CD14-positive monocyte (primary cell): ENCODE results near the gene MLXIP. TPM values are rescaled to one million over a fixed set of nuclear protein-coding genes. Genes with fewer than 3 reads are reported as not detected.

Experiments
- DNase-seq, 3 donors: peaks; one replicate each; pipeline ENCODE4 v3.0.0-alpha.2; 2011 to 2022
- H2AFZ ChIP-seq: 2 replicates; pipeline ENCODE4 v1.6.0; 2012; ENCODE audit warnings: mild to moderate bottlenecking, low read depth, low read length, inconsistent platforms; ENCODE audit not compliant: insufficient read depth, poor library complexity, severe bottlenecking
- H3K27ac ChIP-seq, 2 donors: 1 replicate in 1 of 2; 2 replicates in 1 of 2; pipeline ENCODE4 v1.5.1; 2012 to 2013; ENCODE audit warnings: low read length in 2 of 2, control low read depth in 1 of 2, inconsistent platforms in 1 of 2, low read depth in 1 of 2, mild to moderate bottlenecking in 1 of 2
- H3K27me3 ChIP-seq, 2 donors: one replicate each; pipeline versions ENCODE4 v1.6.0 to v1.6.1; 2011 to 2013; ENCODE audit warnings: low read length in 2 of 2; ENCODE audit not compliant: control insufficient read depth in 2 of 2, insufficient read depth in 2 of 2
- H3K36me3 ChIP-seq, 2 donors: replicated peaks in 1 of 2; 1 replicate in 1 of 2; 2 replicates in 1 of 2; pipeline versions ENCODE4 v1.5.1 to v1.6.1; 2012 to 2013; ENCODE audit warnings: low read length in 2 of 2, control low read depth in 1 of 2, inconsistent platforms in 1 of 2, mild to moderate bottlenecking in 1 of 2; ENCODE audit not compliant: insufficient read depth in 2 of 2, control insufficient read depth in 1 of 2
- H3K4me1 ChIP-seq, 2 donors: 1 replicate in 1 of 2; 2 replicates in 1 of 2; pipeline versions ENCODE4 v1.5.1 to v1.6.1; 2012 to 2013; ENCODE audit warnings: low read length in 2 of 2, control low read depth in 1 of 2, inconsistent platforms in 1 of 2, mild to moderate bottlenecking in 1 of 2, moderate library complexity in 1 of 2; ENCODE audit not compliant: insufficient read depth in 2 of 2, control insufficient read depth in 1 of 2
- H3K4me2 ChIP-seq: replicated peaks from 2 replicates; pipeline ENCODE3; 2012; ENCODE audit warnings: low read length, moderate library complexity, mild to moderate bottlenecking; ENCODE audit not compliant: poor library complexity, severe bottlenecking; ENCODE audit errors: extremely low read depth
- H3K4me3 ChIP-seq, 3 experiments: fragments of 200-600 bp in 1 of 3; sonication (generic) in 1 of 3; replicated peaks in 1 of 3; 1 replicate in 2 of 3; 2 replicates in 1 of 3; pipeline ENCODE4 v1.5.1; 2011 to 2013; ENCODE audit warnings: low read length in 3 of 3, mild to moderate bottlenecking in 3 of 3, control low read depth in 2 of 3, low read depth in 2 of 3, inconsistent platforms in 1 of 3, moderate library complexity in 1 of 3
- H3K79me2 ChIP-seq: 2 replicates; pipeline ENCODE4 v1.6.0; 2012; ENCODE audit warnings: mild to moderate bottlenecking, control low read depth, inconsistent platforms, low read length, moderate library complexity; ENCODE audit not compliant: insufficient read depth
- H3K9ac ChIP-seq: 2 replicates; pipeline ENCODE4 v1.6.0; 2017; ENCODE audit warnings: low read length, mild to moderate bottlenecking; ENCODE audit not compliant: insufficient read depth, poor library complexity, severe bottlenecking
- H3K9me3 ChIP-seq, 2 donors: replicated peaks in 1 of 2; 1 replicate in 1 of 2; 2 replicates in 1 of 2; pipeline versions ENCODE4 v1.5.1 to v1.6.1; 2012 to 2013; ENCODE audit warnings: low read length in 2 of 2, control low read depth in 1 of 2; ENCODE audit not compliant: control insufficient read depth in 1 of 2, insufficient read depth in 1 of 2
- H4K20me1 ChIP-seq: 2 replicates; pipeline ENCODE4 v1.6.0; 2012; ENCODE audit warnings: mild to moderate bottlenecking, low read length, control low read depth, moderate library complexity; ENCODE audit not compliant: insufficient read depth
- H3K27ac Mint-ChIP-seq, 7 donors: one replicate each; pipeline ENCODE4 v1.8.0; 2020; ENCODE audit warnings: mild to moderate bottlenecking in 7 of 7, mixed read lengths in 7 of 7, moderate library complexity in 6 of 7, inconsistent platforms in 2 of 7
- H3K27me3 Mint-ChIP-seq, 3 donors: one replicate each; pipeline ENCODE4 v1.8.0; 2021 to 2022; ENCODE audit warnings: low read depth in 3 of 3, mild to moderate bottlenecking in 3 of 3, mixed read lengths in 3 of 3, moderate library complexity in 3 of 3, inconsistent platforms in 1 of 3
- H3K36me3 Mint-ChIP-seq, 2 donors: one replicate each; pipeline ENCODE4 v1.8.0; 2020; ENCODE audit warnings: mixed read lengths in 2 of 2, inconsistent platforms in 1 of 2, mild to moderate bottlenecking in 1 of 2
- H3K4me1 Mint-ChIP-seq: one replicate; pipeline ENCODE4 v1.8.0; 2020; ENCODE audit warnings: mild to moderate bottlenecking, mixed read lengths
- H3K4me3 Mint-ChIP-seq, 2 donors: one replicate each; pipeline ENCODE4 v1.8.0; 2020; ENCODE audit warnings: mild to moderate bottlenecking in 2 of 2, mixed read lengths in 2 of 2, moderate library complexity in 1 of 2
- H3K9me3 Mint-ChIP-seq, 7 donors: one replicate each; pipeline ENCODE4 v1.8.0; 2020 to 2022; ENCODE audit warnings: mixed read lengths in 7 of 7, mild to moderate bottlenecking in 6 of 7, moderate library complexity in 6 of 7, inconsistent platforms in 2 of 7
- WGBS: methylation state at CpG from one replicate; pipeline ENCODE4 v1.1.5; 2013; ENCODE audit warnings: missing lambda C conversion rate; ENCODE audit not compliant: insufficient coverage; 5-methylcytosine and 5-hydroxymethylcytosine counted together
- intact Hi-C, 2 donors: fragments of 100-400 bp; cut with micrococcal nuclease; formaldehyde crosslinking; loops; one replicate each; pipeline versions ENCODE4 v1.15.0 to v1.15.1; 2023
- polyA plus RNA-seq, 3 donors: library from polyadenylated mRNA; depleted of rRNA in 1 of 3; unstranded in 2 of 3; stranded (reverse) in 1 of 3; fragments of 300-500 nt in 2 of 3; fragments of >200 nt in 1 of 3; fragmentation: Illumina TruSeq in 2 of 3; gene quantifications; 1 replicate in 2 of 3; 2 replicates in 1 of 3; pipeline ENCODE4 v1.2.3, GENCODE V29; 2012 to 2021
- TF ChIP-seq, protein P1 (sequence below): fragments of 200-600 bp; IDR thresholded peaks from one replicate; pipeline ENCODE4 v1.8.0; 2022; ENCODE audit warnings: antibody characterized with exemption, mild to moderate bottlenecking

MLXIP gene
- polyA plus RNA-seq, 3 donors: 4.5 to 44.8 (median 4.6) TPM

DNA sequence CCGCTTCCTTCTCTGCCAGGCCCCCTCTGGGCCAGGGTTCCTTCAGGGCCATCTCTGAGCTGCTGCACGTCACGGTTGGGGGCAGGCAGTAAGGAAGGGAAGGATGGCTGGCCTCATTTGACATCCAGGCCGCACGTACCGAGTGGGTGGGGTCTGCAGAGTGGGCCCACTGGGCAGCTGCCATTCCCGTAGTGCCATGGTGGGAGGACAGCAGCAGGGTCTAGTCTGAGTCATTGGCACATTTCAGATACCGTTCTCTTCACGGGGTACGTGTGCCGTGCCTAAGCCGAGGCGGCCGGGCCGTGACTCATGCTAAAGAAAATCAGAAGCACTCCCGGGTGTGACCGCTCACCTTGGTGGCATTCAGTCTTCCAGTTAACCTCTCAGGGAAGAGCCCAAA lies 51.6 kb downstream of the MLXIP start:
- no peak overlapping the region for H3K27ac ChIP-seq
- WGBS: 92% methylated on average over 17 of the region's 17 CpGs
- peaks cover 71% of the 10 kb centered on the region for H4K20me1 ChIP-seq
- Mint-ChIP-seq H3K9me3 (peaks cover 0 to 1% (median 0%) of the 10 kb centered on the region in 7 donors), H3K27ac (peak overlapping the region in 2 of 7 donors; percentile 60 to 68), H3K36me3 (peaks cover 79 to 88% of the 10 kb centered on the region in 2 donors), H3K27me3 (no peaks in the 10 kb centered on the region), H3K4me1 (peaks cover 3% of the 10 kb centered on the region), H3K4me3 (no peak overlapping the region)
- H3K4me2 ChIP-seq: no peak overlapping the region
- no peak overlapping the region for H3K9ac ChIP-seq
- no peak overlapping the region for H2AFZ ChIP-seq
- no peaks in the 10 kb centered on the region for H3K4me1 ChIP-seq
- no peaks in the 10 kb centered on the region for H3K9me3 ChIP-seq
- TF ChIP-seq, protein P1, sequence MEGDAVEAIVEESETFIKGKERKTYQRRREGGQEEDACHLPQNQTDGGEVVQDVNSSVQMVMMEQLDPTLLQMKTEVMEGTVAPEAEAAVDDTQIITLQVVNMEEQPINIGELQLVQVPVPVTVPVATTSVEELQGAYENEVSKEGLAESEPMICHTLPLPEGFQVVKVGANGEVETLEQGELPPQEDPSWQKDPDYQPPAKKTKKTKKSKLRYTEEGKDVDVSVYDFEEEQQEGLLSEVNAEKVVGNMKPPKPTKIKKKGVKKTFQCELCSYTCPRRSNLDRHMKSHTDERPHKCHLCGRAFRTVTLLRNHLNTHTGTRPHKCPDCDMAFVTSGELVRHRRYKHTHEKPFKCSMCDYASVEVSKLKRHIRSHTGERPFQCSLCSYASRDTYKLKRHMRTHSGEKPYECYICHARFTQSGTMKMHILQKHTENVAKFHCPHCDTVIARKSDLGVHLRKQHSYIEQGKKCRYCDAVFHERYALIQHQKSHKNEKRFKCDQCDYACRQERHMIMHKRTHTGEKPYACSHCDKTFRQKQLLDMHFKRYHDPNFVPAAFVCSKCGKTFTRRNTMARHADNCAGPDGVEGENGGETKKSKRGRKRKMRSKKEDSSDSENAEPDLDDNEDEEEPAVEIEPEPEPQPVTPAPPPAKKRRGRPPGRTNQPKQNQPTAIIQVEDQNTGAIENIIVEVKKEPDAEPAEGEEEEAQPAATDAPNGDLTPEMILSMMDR: no peak
- intact Hi-C loops: no loop called here
- peaks cover 29% of the 10 kb centered on the region for H3K79me2 ChIP-seq
- peaks cover 74 to 92% of the 10 kb centered on the region in 2 donors for H3K36me3 ChIP-seq
- DNase-seq: no peak
- H3K27me3 ChIP-seq: no peaks in the 10 kb centered on the region
- H3K4me3 ChIP-seq: no peak overlapping the region

GRCh38 chr12:122133192-122133950 lies 54.8 kb downstream of the MLXIP start:
- H3K27me3 Mint-ChIP-seq: no peaks in the 10 kb centered on the region
- 88% methylated on average over 28 of the region's 28 CpGs for WGBS

More at GRCh38 chr12:122133192-122133950, 54.8 kb downstream of the MLXIP start:
- no peak for DNase-seq
- Histone ChIP-seq H3K4me2 (no peak overlapping the region), H4K20me1 (peaks cover 38% of the 10 kb centered on the region), H2AFZ (no peak overlapping the region), H3K36me3 (peaks cover 87 to 96% of the 10 kb centered on the region in 2 donors), H3K4me3 (no peak overlapping the region), H3K9me3 (no peaks in the 10 kb centered on the region), H3K9ac (no peak overlapping the region), H3K27me3 (no peaks in the 10 kb centered on the region), H3K79me2 (no peaks in the 10 kb centered on the region), H3K4me1 (no peaks in the 10 kb centered on the region), H3K27ac (no peak overlapping the region)
- Mint-ChIP-seq H3K36me3 (peaks cover 79 to 100% of the 10 kb centered on the region in 2 donors), H3K4me1 (no peaks in the 10 kb centered on the region), H3K9me3 (peaks cover 0 to 1% (median 0%) of the 10 kb centered on the region in 7 donors), H3K27ac (no peak overlapping the region), H3K4me3 (no peak overlapping the region)
- TF ChIP-seq, protein P1: no peak
- intact Hi-C loops: no loop called here
